NT2/D1 (cell line): ENCODE measurements around the gene RPL10A.
A peak's percentile ranks its signal among the peaks of the same experiment; 100 is the strongest.

Source experiments
- DNase-seq: peaks from one replicate; pipeline ENCODE4 v3.0.0-alpha.2; 2011; ENCODE audit warnings: low read depth, low spot score
- H3K27me3 ChIP-seq: 2 replicates; pipeline ENCODE4 v1.6.0; 2011; ENCODE audit warnings: mild to moderate bottlenecking; ENCODE audit not compliant: insufficient read length, insufficient read depth
- H3K36me3 ChIP-seq: 2 replicates; pipeline ENCODE4 v1.6.1; 2011; ENCODE audit warnings: mild to moderate bottlenecking, low read length, mixed read lengths; ENCODE audit not compliant: insufficient read depth, insufficient read length
- H3K4me1 ChIP-seq: 2 replicates; pipeline ENCODE4 v1.5.1; 2011; ENCODE audit not compliant: insufficient read depth, insufficient read length
- H3K4me3 ChIP-seq: 2 replicates; pipeline ENCODE4 v1.5.1; 2011; ENCODE audit warnings: low read depth; ENCODE audit not compliant: insufficient read length
- H3K9ac ChIP-seq: 2 replicates; pipeline ENCODE4 v1.6.0; 2011; ENCODE audit warnings: low read depth; ENCODE audit not compliant: insufficient read length
- H3K9me3 ChIP-seq: 2 replicates; pipeline ENCODE4 v1.5.1; 2011; ENCODE audit warnings: mild to moderate bottlenecking, low read length; ENCODE audit not compliant: insufficient read depth
- SUZ12 ChIP-seq: IDR thresholded peaks from 2 replicates; pipeline ENCODE4 v1.6.1; 2011; ENCODE audit not compliant: insufficient read length, insufficient read depth; ENCODE audit errors: extremely low read depth
- YY1 ChIP-seq: IDR thresholded peaks from 2 replicates; pipeline ENCODE4 v1.6.1; 2011; ENCODE audit not compliant: insufficient read length, insufficient read depth
- ZNF274 ChIP-seq: IDR thresholded peaks from 2 replicates; pipeline ENCODE4 v1.6.1; 2011; ENCODE audit warnings: mild to moderate bottlenecking, low read depth, low read length

Gene RPL10A

GRCh38 chr6:35489995-35490791 is 22.0 kb downstream of the RPL10A start:
- peak; percentile 58 for DNase-seq
- Histone ChIP-seq H3K27me3 (no peaks in the 10 kb centered on the region), H3K36me3 (peaks cover 18% of the 10 kb centered on the region), H3K4me1 (peaks cover 51% of the 10 kb centered on the region), H3K9me3 (no peaks in the 10 kb centered on the region), H3K9ac (peak overlapping the region; percentile 79), H3K4me3 (peak overlapping the region; percentile 46)
- no peak for TF ChIP-seq YY1
- TF ChIP-seq ZNF274 = no peak
- no peak for TF ChIP-seq SUZ12

- DNase-seq = no peak
- Histone ChIP-seq H3K9me3 (no peaks in the 10 kb centered on the region), H3K9ac (peak overlapping the region; percentile 79), H3K4me1 (peaks cover 43% of the 10 kb centered on the region), H3K4me3 (no peak overlapping the region), H3K27me3 (no peaks in the 10 kb centered on the region), H3K36me3 (peaks cover 17% of the 10 kb centered on the region)
- TF ChIP-seq YY1 = no peak
- no peak for TF ChIP-seq ZNF274
- no peak for TF ChIP-seq SUZ12
These were observed 22.8 kb downstream of the RPL10A start for GRCh38 chr6:35490821-35491557.

GRCh38 chr6:35491558-35492257 is 23.5 kb downstream of the RPL10A start:
- Histone ChIP-seq H3K4me3 (no peak overlapping the region), H3K27me3 (no peaks in the 10 kb centered on the region), H3K36me3 (peaks cover 12% of the 10 kb centered on the region), H3K9me3 (no peaks in the 10 kb centered on the region), H3K4me1 (peaks cover 38% of the 10 kb centered on the region), H3K9ac (peak overlapping the region; percentile 79)
- no peak for DNase-seq
- TF ChIP-seq ZNF274 (no peak), YY1 (no peak)

GRCh38 chr6:35492258-35492973 is 24.2 kb downstream of the RPL10A start:
- no peak overlapping the region for H3K4me3 ChIP-seq
- TF ChIP-seq ZNF274 (no peak), SUZ12 (no peak), YY1 (no peak)
- H3K36me3 ChIP-seq = peaks cover 12% of the 10 kb centered on the region
- no peak for DNase-seq
- H3K27me3 ChIP-seq = no peaks in the 10 kb centered on the region
- H3K9ac ChIP-seq = no peak overlapping the region
- H3K9me3 ChIP-seq = no peaks in the 10 kb centered on the region
- peaks cover 36% of the 10 kb centered on the region for H3K4me1 ChIP-seq

GRCh38 chr6:35492974-35493284 is 24.7 kb downstream of the RPL10A start:
- H3K4me1 ChIP-seq = peaks cover 34% of the 10 kb centered on the region
- H3K27me3 ChIP-seq = no peaks in the 10 kb centered on the region
- H3K36me3 ChIP-seq = peaks cover 12% of the 10 kb centered on the region
- no peaks in the 10 kb centered on the region for H3K9me3 ChIP-seq
- TF ChIP-seq YY1 (no peak), SUZ12 (no peak), ZNF274 (no peak)
- no peak overlapping the region for H3K4me3 ChIP-seq
- no peak overlapping the region for H3K9ac ChIP-seq
- DNase-seq = no peak

- Histone ChIP-seq H3K36me3 (peaks cover 12% of the 10 kb centered on the region), H3K4me1 (peaks cover 36% of the 10 kb centered on the region), H3K27me3 (no peaks in the 10 kb centered on the region), H3K9ac (no peak overlapping the region), H3K4me3 (no peak overlapping the region), H3K9me3 (no peaks in the 10 kb centered on the region)
- TF ChIP-seq YY1 (no peak), ZNF274 (no peak), SUZ12 (no peak)
- no peak for DNase-seq
These were observed 25.2 kb downstream of the RPL10A start for GRCh38 chr6:35493307-35493983.
